Embryonic facial prominence (tissue), 1 donor: ENCODE results near the gene RNH1.
A peak's percentile ranks its signal among the peaks of the same experiment; 100 is the strongest.

Experiments
- DNase-seq: peaks from one replicate; pipeline ENCODE4 v3.0.0-alpha.2; 2016; ENCODE audit errors: extremely low spot score

The RNH1 gene

GRCh38 chr11:506995-507726 lies at the start of gene RNH1:
Gene RNH1, minus strand, starts transcription at chr11:507242. Its CDS starts 5,080 bp downstream, at chr11:502162.
- DNase-seq, result peak; percentile 85

DNA sequence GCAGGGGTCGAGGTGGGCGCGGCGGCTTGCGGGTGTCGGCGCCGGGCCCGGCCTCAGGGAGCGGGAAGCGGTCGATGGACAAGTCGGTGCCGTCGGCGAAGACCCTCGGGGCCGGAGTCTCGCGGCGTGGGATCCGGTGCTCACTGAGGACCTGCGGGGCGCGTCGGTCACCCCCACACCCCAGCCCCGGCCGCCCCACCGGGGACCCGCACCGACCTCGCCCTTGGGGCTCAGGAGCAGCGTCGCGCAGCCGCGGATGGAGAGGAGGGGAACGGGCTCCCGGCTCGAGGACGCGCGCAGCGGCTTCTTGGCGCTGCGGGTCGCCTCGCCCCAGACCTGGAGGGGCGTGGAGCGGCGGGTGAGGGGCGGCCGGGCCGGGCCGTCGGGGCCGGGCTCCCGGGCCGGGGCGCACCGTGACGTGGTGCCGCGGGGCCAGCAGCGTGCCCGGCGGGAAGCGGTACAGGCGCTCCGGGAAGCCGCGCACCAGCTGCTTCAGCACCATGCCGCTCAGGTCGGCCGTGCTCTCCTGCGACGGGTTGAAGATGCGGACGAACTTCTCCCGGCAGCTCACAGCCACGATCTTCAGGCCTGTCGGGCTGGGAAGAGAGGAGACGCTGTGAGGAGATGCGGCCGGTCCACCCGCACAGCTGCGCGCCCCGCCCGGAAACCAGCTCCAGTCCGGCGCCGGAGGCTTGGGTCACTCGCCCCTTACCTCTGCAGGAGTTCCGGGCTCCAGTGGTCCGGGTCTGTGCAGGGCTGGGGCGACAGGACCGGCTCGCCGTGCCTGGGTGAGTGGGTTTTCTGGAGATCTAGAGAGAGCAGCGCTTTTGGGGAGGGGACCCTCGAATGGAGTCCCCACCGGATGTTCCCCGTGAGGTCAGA lies 49.0 kb upstream of the RNH1 start:
- no peak for DNase-seq

- no peak for DNase-seq
Observed at GRCh38 chr11:555227-555779, 48.3 kb upstream of the RNH1 start.

DNA sequence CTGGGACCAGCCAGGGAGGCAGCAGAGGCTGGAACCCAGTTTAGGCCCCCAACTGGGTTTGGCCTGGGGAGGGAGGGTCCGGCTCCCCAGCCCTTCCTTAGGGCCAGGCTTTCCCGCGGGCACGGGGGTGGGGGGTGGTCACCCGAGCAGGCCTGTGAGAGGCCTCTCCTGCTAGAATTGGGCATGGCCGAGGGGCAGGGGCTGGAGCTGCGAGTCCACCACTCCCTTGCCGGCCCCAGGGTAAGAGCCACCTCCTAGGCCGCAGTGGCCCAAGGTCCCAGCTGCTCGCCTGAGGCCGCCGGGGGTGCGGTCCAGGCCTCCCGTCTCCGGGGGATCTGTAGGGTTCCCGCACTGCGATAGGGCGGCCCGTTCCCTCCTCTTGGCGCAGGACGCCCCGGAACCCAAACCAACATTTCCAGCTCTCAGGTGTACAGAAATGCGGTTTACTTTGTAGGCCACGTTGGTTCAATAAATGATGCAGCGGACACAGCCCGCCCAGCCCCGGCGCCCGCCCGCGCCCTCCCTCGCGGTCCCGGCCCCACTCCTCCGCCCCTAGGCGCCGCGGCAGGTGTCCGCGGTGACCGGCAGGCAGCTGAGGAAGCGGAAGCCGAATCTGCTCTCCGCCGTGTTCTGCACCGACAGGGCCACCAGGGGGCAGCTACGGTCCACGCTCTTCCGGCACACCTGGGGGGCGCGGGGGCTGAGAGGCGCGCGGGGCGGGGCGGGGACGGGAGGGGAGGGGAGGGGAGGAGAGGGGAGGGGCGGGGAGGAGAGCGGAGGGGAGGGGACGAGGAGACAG lies 47.6 kb upstream of the RNH1 start:
- no peak for DNase-seq

GRCh38 chr11:553988-554340 lies 46.9 kb upstream of the RNH1 start:
- no peak for DNase-seq

GRCh38 chr11:553083-553987 lies 46.3 kb upstream of the RNH1 start:
- DNase-seq, result no peak

GRCh38 chr11:551596-551995 lies 44.6 kb upstream of the RNH1 start:
- no peak for DNase-seq

DNA sequence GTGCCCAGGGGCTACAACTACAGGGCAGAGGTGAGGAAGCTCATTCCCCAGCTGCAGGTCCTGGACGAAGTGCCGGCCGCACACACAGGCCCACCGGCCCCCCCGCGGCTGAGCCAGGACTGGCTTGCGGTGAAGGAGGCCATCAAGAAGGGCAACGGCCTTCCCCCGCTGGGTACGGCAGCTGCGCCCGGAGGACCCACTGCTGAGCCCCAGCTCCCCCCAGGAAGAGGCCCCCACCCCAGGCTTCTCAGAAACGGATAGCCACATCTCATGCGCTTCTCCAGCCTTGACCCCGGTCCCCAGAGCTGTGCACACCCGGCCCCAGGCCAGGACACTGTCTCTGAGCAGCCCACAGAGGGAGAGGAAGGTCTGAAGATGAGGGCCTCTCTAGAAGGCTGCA lies 44.1 kb upstream of the RNH1 start:
- DNase-seq, result no peak

DNA sequence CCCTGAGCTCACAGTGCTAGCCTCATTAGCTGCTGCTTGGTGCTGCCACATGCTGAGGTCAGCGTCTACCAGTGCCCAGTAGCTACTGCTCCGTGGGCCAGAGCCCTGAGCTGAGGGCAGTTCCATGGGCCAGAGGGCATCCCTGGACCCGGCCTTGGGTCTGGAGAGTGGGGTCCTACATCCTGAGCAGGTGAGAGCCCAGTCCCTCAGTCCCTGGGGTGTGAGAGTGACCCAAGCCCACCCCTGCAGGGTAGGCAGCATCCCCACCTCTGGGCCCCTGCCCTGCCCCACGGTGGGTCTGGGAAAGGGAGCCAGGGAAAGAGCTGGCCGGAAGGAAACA lies 43.7 kb upstream of the RNH1 start:
- no peak for DNase-seq

DNA sequence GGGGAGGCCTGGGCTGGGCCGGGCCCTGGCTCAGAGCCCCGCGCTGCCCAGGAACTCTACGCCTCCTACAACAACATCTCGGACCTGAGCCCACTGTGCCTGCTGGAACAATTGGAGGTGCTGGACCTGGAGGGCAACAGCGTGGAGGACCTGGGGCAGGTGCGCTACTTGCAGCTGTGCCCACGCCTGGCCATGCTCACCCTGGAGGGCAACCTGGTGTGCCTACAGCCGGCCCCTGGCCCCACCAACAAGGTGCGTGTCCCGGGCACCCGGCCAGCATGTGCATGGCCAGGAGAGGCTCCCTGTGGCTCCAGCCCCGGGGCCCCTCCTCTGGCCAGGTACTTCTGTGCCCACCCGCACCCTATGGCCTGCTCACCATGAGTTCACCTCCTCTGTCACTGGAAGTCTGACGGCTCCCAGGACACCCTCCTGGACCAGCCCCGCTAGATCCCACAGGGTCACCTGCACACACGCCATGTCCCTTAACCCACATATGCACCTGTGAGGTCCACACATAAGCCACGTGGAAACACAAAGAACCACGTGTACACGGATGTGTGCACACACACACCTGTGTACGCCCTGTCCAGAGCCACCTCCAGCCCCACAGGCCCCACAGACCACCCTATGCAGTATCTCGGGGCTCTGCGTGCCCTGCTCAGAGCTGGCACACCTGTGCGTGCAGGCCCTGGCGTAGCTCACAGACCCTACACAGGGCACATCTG lies 43.1 kb upstream of the RNH1 start:
- DNase-seq, result no peak

DNA sequence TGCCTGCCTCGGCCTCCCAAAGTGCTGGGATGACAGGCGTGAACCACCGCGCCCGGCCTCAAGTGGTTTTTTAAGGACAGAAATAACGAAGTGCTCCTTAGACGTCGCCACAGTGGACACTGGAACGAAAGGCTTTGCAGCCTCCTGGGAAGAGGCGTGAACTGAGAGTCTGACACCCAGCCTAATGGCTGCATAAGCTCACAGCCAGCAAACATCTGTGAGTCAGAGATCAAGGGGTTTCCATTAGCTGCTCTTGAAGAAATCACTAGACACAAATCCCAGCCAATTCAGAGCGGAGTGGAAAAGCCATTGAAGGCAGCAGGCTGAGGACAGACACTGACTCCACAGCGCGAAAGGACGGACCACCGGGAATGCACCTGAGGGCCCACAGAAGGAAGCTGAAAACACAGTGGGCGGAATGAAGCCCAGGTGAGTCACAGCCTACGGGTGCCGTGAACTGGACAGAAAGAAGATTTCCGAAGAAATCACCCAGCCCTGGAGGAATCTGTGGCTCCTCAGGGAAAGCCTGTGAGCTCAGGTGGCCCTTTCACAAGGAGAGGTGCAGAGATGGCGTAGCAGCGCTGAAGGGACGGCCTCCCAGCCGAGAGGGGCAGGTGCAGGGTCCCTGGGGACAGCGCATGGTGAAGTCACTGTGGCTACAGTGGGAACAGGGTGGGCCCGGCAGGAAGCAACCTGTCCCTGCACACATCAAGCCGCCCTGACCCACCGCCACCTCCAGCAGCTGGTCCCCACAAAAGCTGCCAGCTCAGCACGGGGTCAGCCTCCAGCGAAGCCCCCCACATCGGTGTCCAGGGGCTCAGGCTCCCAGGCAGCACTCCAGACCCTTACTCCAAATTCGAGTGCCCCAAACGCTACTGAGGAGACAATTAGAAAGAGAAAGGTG lies 41.9 kb upstream of the RNH1 start:
- no peak for DNase-seq

DNA sequence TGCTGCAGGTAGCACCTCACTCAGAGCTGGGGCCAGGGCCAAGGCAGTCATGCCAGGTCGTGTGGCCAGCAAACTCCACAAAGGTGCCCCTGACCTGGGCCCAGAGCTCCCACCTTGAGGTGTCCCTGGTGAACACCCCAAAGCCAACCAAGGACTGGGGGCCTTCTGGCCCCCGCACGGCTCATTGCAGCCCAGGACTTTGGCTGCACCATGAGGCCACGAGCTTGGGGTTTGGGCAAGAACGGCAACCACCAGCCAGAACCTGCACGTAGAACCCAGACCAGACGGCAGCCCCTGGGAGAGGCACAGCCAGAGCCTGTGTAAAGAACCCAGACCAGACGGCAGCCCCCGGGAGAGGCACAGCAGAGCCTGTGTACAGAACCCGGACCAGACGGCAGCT lies 38.1 kb upstream of the RNH1 start:
- no peak for DNase-seq

DNA sequence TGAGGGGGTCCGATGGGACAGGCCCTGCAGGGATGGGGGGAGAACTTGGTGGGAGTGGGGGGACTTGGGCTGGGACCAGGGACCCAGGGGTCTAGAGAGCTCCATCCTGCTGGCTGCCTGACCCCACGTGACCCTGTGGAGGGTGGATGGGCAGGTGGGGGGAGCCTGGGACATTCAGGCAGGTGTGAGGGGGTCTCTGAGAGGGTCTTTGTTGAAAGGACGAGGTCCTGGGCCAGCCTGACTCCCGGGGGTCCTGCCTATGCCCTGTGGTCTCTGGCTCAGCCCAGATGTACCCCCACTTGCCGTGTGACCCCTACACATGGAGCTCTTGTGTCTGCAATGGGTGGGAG lies 37.8 kb upstream of the RNH1 start:
- DNase-seq, result no peak

GRCh38 chr11:541433-541885 lies 34.4 kb upstream of the RNH1 start:
- DNase-seq, result no peak

DNA sequence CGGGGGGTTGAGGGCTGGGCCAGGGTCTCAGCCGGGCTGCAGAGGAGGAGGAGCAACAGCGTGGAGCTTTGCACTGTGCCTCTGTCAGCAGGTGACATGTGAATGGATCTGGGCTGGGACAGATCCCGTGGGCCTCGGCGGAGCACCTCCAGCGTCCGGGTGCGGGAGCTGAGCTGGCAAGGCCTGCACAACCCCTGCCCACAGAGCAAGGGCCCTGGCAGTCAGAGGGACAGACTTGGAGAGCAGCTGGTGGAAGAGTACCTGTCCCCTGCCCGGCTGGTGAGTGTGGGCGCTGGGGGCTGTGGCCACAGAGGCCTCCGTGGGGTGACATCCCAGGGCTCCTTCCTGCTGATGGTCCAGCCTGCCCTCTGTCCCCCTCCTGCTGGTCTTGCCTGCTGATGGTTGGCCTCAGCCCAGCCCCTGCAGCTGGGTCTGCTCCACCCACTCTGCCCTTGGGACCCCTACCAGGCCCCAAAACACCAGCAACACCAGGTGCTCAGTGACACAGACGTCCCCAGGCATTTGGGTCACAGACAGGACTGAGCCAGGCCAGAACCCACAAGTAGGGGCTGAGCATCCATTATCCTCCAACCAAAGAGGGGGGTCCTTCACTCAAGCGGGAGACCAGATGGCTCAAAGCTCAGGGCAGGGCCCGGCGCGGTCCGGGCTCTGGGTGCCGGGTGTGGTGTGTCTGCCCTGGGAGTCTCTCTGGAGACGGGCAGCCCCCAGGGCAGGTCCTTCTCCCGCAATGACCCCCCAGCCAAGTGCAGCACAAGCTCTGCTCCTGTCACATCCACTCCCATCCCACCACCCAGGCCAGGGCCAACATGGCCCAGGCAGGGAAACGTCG lies 33.8 kb upstream of the RNH1 start:
- DNase-seq, result no peak

DNA sequence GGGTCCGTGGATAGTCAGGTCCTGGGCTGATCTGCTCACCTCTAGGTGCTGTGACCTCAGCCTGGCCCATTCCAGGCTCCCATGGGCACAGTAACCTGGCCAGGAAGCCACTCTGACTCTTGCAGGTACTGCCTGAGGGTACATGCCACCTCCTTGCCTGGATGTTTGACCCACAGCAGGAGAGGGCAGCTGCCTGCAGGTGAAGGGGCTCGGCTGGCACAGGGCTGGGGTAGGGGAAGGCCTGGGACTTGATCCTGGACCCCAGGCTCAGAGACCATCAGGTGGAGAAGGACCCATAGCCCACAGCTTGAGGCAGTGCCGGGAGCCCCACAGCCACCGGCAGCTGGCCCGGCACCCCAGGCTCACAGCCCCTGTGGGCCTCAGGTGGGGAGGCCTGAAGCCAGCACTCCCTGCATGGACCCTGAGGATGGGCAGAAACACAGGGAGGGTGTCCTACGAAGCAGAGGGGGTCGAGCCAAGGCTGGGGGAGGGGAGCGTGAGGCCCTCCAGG lies 33.0 kb upstream of the RNH1 start:
- DNase-seq, result no peak

GRCh38 chr11:538431-539051 lies 31.5 kb upstream of the RNH1 start:
- DNase-seq, result no peak
